Kasumi-1 (cell line): ENCODE measurements around the gene DLX4.

Experiments used
- DNase-seq, 2 experiments: peaks; one replicate each; lab custom pipeline; 2025; lab: John Stamatoyannopoulos, UW

The DLX4 gene

GRCh38 chr17:49968405-49969133 lies 421 bp upstream of the DLX4 start:
- DNase-seq = peak; percentile 78 to 86

- DNase-seq = no peak
These were observed 902 bp downstream of the DLX4 start for GRCh38 chr17:49969795-49970389.

GRCh38 chr17:49970498-49970897 lies 1.5 kb downstream of the DLX4 start:
- DNase-seq = no peak

- DNase-seq = no peak
These were observed 2.3 kb downstream of the DLX4 start for GRCh38 chr17:49971199-49971847.

- no peak for DNase-seq
These were observed 3.0 kb downstream of the DLX4 start for GRCh38 chr17:49971848-49972485.

- DNase-seq = no peak
These were observed 3.7 kb downstream of the DLX4 start for GRCh38 chr17:49972486-49973270.

GRCh38 chr17:49973271-49973615 lies 4.3 kb downstream of the DLX4 start:
- no peak for DNase-seq

GRCh38 chr17:49975531-49975930 lies 6.5 kb downstream of the DLX4 start:
- no peak for DNase-seq

- no peak for DNase-seq
These were observed 7.3 kb downstream of the DLX4 start for GRCh38 chr17:49976163-49976827.

- DNase-seq = no peak
These were observed 7.8 kb downstream of the DLX4 start for GRCh38 chr17:49976828-49977202.

GRCh38 chr17:49977463-49978389 lies 8.7 kb downstream of the DLX4 start:
- DNase-seq = no peak

- DNase-seq = peak; percentile 58 to 60
These were observed 9.5 kb downstream of the DLX4 start for GRCh38 chr17:49978501-49978900.

- DNase-seq = no peak
These were observed 10.9 kb downstream of the DLX4 start for GRCh38 chr17:49979748-49980479.

- no peak for DNase-seq
These were observed 11.8 kb downstream of the DLX4 start for GRCh38 chr17:49980703-49981197.

- no peak for DNase-seq
These were observed 15.3 kb downstream of the DLX4 start for GRCh38 chr17:49984283-49984682.

- DNase-seq = no peak
These were observed 15.8 kb downstream of the DLX4 start for GRCh38 chr17:49984776-49985175.

GRCh38 chr17:49985310-49985990 lies 16.5 kb downstream of the DLX4 start:
- no peak for DNase-seq

GRCh38 chr17:49986396-49987289 lies 17.7 kb downstream of the DLX4 start:
- no peak for DNase-seq
